Esophagus muscularis mucosa (tissue), 4 donors: ENCODE measurements around the gene USP4. TPM values are rescaled to one million over a fixed set of nuclear protein-coding genes. Genes with fewer than 3 reads are reported as not detected.

Source experiments
- DNase-seq: peaks from one replicate; pipeline ENCODE4 v3.0.0-alpha.2; 2017; ENCODE audit errors: extremely low spot score
- H3K27ac ChIP-seq, 4 donors: fragments of 200-600 bp; sonication (generic); replicated peaks in 1 of 4; 1 replicate in 3 of 4; 2 replicates in 1 of 4; pipeline ENCODE4 v1.5.1; 2016 to 2019; ENCODE audit warnings: mild to moderate bottlenecking in 1 of 4
- H3K27me3 ChIP-seq, 4 donors: fragments of 200-600 bp; sonication (generic); one replicate each; pipeline versions ENCODE4 v1.5.1 to v1.6.0; 2016 to 2019
- H3K36me3 ChIP-seq, 4 donors: fragments of 200-600 bp; sonication (generic); one replicate each; pipeline ENCODE4 v1.5.1; 2016 to 2019
- H3K4me1 ChIP-seq, 4 donors: fragments of 200-600 bp; sonication (generic); one replicate each; pipeline ENCODE4 v1.5.1; 2016 to 2019
- H3K4me3 ChIP-seq, 4 donors: fragments of 200-600 bp; sonication (generic); 1 replicate in 2 of 4; 2 replicates in 2 of 4; pipeline ENCODE4 v1.5.1; 2016 to 2019; ENCODE audit warnings: mild to moderate bottlenecking in 4 of 4, moderate library complexity in 1 of 4
- H3K9me3 ChIP-seq, 4 donors: fragments of 200-600 bp; sonication (generic); 1 replicate in 3 of 4; 2 replicates in 1 of 4; pipeline ENCODE4 v1.5.1; 2016 to 2019
- CTCF ChIP-seq, 3 experiments: fragments of 200-600 bp in 2 of 3; fragments of 450-650 bp in 1 of 3; sonication (generic) in 2 of 3; IDR thresholded peaks; one replicate each; pipeline ENCODE4 v1.5.1; 2017 to 2019; ENCODE audit warnings: antibody characterized with exemption in 3 of 3, mild to moderate bottlenecking in 2 of 3, moderate library complexity in 1 of 3
- EP300 ChIP-seq: sonication (generic); formaldehyde crosslinking; IDR thresholded peaks from one replicate; pipeline ENCODE4 v1.6.1; 2017; ENCODE audit warnings: antibody characterized with exemption
- POLR2A ChIP-seq: fragments of 450-650 bp; IDR thresholded peaks from one replicate; pipeline ENCODE4 v1.6.1; 2017; ENCODE audit warnings: antibody characterized with exemption, moderate library complexity, mild to moderate bottlenecking, low read depth
- POLR2AphosphoS5 ChIP-seq, 2 donors: sonication (generic); formaldehyde crosslinking; IDR thresholded peaks; one replicate each; pipeline ENCODE4 v1.6.1; 2017; ENCODE audit warnings: antibody characterized with exemption in 2 of 2
- WGBS: methylation state at CpG from one replicate; pipeline ENCODE4 v1.1.5; 2018; 5-methylcytosine and 5-hydroxymethylcytosine counted together
- intact Hi-C: fragments of 100-400 bp; cut with DNase I; formaldehyde crosslinking; loops from one replicate; pipeline ENCODE4 v1.15.1; 2023
- total RNA-seq, 4 donors: library from RNA; depleted of rRNA; stranded (reverse); fragments of >200 nt; gene quantifications; one replicate each; pipeline versions ENCODE4 v1.1.0 to v1.2.1, GENCODE V29; 2016

Gene USP4
- total RNA-seq, 4 donors from 2014 or later: 17.9 to 35.7 (median 24.3) TPM

GRCh38 chr3:49305608-49306007, 34.2 kb downstream of the USP4 start:
- H3K27me3 ChIP-seq: no peaks in the 10 kb centered on the region
- no peak overlapping the region for H3K4me3 ChIP-seq
- no peak for TF ChIP-seq POLR2A
- no peak for TF ChIP-seq EP300
- no peak for TF ChIP-seq CTCF (IDR thresholded peaks at IDR 0.05)
- TF ChIP-seq POLR2AphosphoS5 (IDR thresholded peaks at IDR 0.05): no peak
- no peak overlapping the region for H3K27ac ChIP-seq
- intact Hi-C loops: no loop called here
- peaks cover 0 to 5% (median 0%) of the 10 kb centered on the region in 4 donors for H3K4me1 ChIP-seq
- no peak for DNase-seq
- 93% methylated on average over 5 of the region's 5 CpGs for WGBS
- H3K36me3 ChIP-seq: peaks cover 63 to 100% (median 96%) of the 10 kb centered on the region in 4 donors
- no peaks in the 10 kb centered on the region for H3K9me3 ChIP-seq

- Histone ChIP-seq H3K9me3 (no peaks in the 10 kb centered on the region), H3K36me3 (peaks cover 78 to 100% (median 99%) of the 10 kb centered on the region in 4 donors), H3K27me3 (no peaks in the 10 kb centered on the region), H3K27ac (no peak overlapping the region), H3K4me3 (no peak overlapping the region), H3K4me1 (peaks cover under 1 to 7% (median 3%) of the 10 kb centered on the region in 4 donors)
- TF ChIP-seq EP300 (no peak), POLR2AphosphoS5 (IDR thresholded peaks at IDR 0.05) (no peak), POLR2A (no peak), CTCF (IDR thresholded peaks at IDR 0.05) (no peak)
- no peak for DNase-seq
- intact Hi-C loops: no loop called here
- 71% methylated on average over 1 of the region's 1 CpG for WGBS
Observed at GRCh38 chr3:49302613-49303012, 37.2 kb downstream of the USP4 start.

GRCh38 chr3:49300595-49300994, 39.3 kb downstream of the USP4 start:
- no peaks in the 10 kb centered on the region for H3K27me3 ChIP-seq
- peaks cover 71 to 100% (median 96%) of the 10 kb centered on the region in 4 donors for H3K36me3 ChIP-seq
- H3K9me3 ChIP-seq: no peaks in the 10 kb centered on the region
- no peak for DNase-seq
- no peak for TF ChIP-seq POLR2AphosphoS5 (IDR thresholded peaks at IDR 0.05)
- no peak for TF ChIP-seq CTCF (IDR thresholded peaks at IDR 0.05)
- no peak for TF ChIP-seq EP300
- no peak for TF ChIP-seq POLR2A
- 97% methylated on average over 3 of the region's 3 CpGs for WGBS
- no peak overlapping the region for H3K27ac ChIP-seq
- H3K4me3 ChIP-seq: no peak overlapping the region
- H3K4me1 ChIP-seq: peaks cover 21 to 24% (median 22%) of the 10 kb centered on the region in 4 donors
- intact Hi-C loops: no loop called here

GRCh38 chr3:49298511-49298910, 41.3 kb downstream of the USP4 start:
- 92% methylated on average over 7 of the region's 7 CpGs for WGBS
- peaks cover 71 to 98% (median 93%) of the 10 kb centered on the region in 4 donors for H3K36me3 ChIP-seq
- intact Hi-C loops: loop anchor here (5.0 kb wide), 1 partner anchor 149 kb away; no protein-coding TSS in a partner anchor

More at GRCh38 chr3:49298511-49298910, 41.3 kb downstream of the USP4 start:
- Histone ChIP-seq H3K27me3 (no peaks in the 10 kb centered on the region), H3K4me3 (no peak overlapping the region), H3K27ac (no peak overlapping the region), H3K4me1 (peaks cover 21 to 25% (median 23%) of the 10 kb centered on the region in 4 donors), H3K9me3 (no peaks in the 10 kb centered on the region)
- TF ChIP-seq POLR2A: no peak
- no peak for TF ChIP-seq EP300
- no peak for TF ChIP-seq POLR2AphosphoS5 (IDR thresholded peaks at IDR 0.05)
- no peak for TF ChIP-seq CTCF (IDR thresholded peaks at IDR 0.05)
- no peak for DNase-seq
